NCI-H1417 treated with DMSO at 0.1 percent for 48 hours (cell line): Measurements from ENCODE around the gene CDH7.

ENCODE experiments used
- DNase-seq: peaks from one replicate; lab custom pipeline; 2025; lab: John Stamatoyannopoulos, UW

CDH7 gene

DNA sequence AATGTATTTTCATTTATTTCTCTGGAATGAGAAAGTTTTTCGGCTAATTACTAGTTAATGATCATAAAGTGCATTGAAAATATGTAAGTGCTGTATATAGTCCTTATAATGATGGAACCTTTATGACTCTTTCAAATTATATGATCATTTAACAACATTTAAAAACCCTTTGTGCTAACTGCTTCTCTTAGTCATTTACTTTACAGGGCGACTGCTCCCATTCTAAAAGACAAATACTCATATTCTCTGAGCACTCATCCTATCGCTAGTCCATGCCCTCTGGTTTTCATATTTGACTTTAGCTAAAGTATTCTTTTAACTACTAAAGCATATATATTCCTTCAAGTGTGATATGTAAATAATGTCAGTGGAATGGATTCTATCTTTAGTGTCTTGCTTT is 168.2 kb downstream of the CDH7 start:
- DNase-seq: no peak

GRCh38 chr18:65919663-65920062 is 168.9 kb downstream of the CDH7 start:
- DNase-seq: no peak

- DNase-seq: no peak
Observed at GRCh38 chr18:65922103-65922502, 171.3 kb downstream of the CDH7 start.

DNA sequence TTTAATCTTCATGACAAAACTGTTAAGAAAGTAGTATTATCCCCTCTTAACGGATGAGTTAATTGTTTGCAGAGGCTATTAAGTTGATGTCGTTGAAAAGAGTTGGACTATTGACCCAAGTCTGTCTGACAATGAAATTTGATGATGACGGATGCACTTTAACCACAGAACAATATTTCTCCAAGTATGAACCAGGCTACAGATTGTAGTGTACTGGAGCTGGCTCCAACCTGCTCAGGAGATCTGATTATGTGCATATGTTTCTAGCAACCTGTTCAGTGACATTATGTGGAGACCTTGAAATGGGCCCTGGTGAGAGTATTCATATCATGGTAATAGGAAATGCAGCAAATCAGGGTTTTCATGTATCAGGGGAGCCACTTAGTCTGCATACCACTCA is 174.1 kb downstream of the CDH7 start:
- no peak for DNase-seq

- DNase-seq: no peak
Observed at GRCh38 chr18:65934874-65935273, 184.1 kb downstream of the CDH7 start.

DNA sequence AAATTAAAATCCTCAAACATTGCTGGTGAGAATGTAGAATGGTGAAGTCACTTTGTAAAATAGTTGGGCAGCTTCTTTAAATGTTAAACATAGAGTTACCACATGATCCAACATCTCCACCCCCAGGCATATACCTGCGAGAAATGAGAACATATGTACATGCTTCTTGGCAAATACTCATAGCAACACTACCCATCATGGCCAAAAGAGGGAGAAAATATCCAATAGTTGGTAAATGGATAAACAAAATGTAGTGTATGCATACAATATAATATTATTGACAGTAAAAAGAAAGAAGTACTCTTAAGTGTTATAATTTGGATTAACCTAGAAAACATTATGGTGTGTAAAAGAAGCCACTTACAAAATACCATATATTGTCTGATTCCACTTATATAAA is 185.9 kb downstream of the CDH7 start:
- DNase-seq: no peak

GRCh38 chr18:65937180-65937579 is 186.4 kb downstream of the CDH7 start:
- DNase-seq: no peak

DNA sequence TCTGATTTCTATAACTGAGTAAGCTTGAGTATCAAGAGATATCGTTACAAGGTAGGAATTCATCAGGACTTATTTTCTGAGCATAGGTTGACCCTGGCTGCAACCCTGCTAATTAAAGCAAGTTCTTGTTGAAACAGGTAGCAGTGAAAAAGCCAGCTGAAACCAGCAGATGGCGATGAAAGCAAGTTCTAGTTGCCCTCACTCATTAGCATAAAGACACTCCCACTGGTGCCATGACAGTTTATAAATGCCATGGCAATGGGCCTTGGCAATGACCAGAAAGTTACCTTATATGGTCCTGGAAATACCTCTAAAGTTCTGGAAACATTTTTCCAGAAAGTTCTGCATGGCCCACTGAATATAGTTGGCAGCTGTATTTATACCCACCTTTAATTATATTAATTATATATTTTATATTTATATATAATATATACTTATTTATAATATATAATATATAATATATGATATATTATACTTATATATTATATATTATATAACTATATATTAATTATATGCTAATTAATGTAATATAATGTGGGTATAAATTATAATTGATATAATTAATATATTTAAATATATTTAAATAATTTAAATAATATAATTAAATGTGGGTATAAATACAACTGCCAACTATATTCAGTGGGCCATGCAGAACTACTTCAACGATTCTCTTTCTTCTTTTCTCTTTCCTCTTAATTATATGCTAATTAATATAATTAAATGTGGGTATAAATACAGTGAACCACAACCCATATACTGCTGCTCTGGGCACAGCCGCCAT is 188.0 kb downstream of the CDH7 start:
- DNase-seq: no peak
